IMR-90 (cell line): ENCODE results near the gene CAMKMT. TPM values are rescaled to one million over a fixed set of nuclear protein-coding genes. Genes with fewer than 3 reads are reported as not detected.

ENCODE experiments used
- ATAC-seq: fragments of 200-7000 bp; cut with Tn5 transposase; 2 replicates; pipeline ENCODE4 v1.9.1; 2020; ENCODE audit warnings: low read depth, mild to moderate bottlenecking, moderate library complexity
- BruUV-seq: library from RNA; stranded (reverse); fragments of 400-500 nt; replicated peaks from 2 replicates; lab custom pipeline; 2021; lab: Mats Ljungman, UMichigan
- CTCF ChIA-PET: fragments of 300-600 bp; formaldehyde crosslinking; extraction: SDS; loops from one replicate; lab custom pipeline; 2021; ENCODE audit warnings: antibody characterized with exemption; lab: Yijun Ruan, JAX
- POLR2A ChIA-PET: fragments of 300-600 bp; sonication (Branson Sonifier 250); formaldehyde crosslinking; loops from one replicate; lab custom pipeline; 2022; ENCODE audit warnings: antibody characterized with exemption; ENCODE audit not compliant: unreplicated experiment; lab: Charles Lee
- DNase-seq: peaks from one replicate; pipeline ENCODE4 v3.0.0; 2013
- H2AFZ ChIP-seq: replicated peaks from 2 replicates; pipeline ENCODE3; 2013; ENCODE audit warnings: low read length, mild to moderate bottlenecking; ENCODE audit not compliant: poor library complexity
- H2AK5ac ChIP-seq: 2 replicates; pipeline ENCODE4 v1.6.1; 2013; ENCODE audit warnings: low read depth, low read length, inconsistent platforms
- H2AK9ac ChIP-seq: replicated peaks from 2 replicates; pipeline ENCODE3; 2013; ENCODE audit warnings: mild to moderate bottlenecking, low read depth, low read length, moderate library complexity; ENCODE audit not compliant: poor library complexity
- H2BK120ac ChIP-seq: 2 replicates; pipeline ENCODE4 v1.6.1; 2013; ENCODE audit warnings: low read depth, low read length, inconsistent platforms
- H2BK15ac ChIP-seq: 3 replicates; pipeline ENCODE4 v1.6.1; 2013; ENCODE audit warnings: low read depth, low read length, inconsistent platforms
- H2BK20ac ChIP-seq: 2 replicates; pipeline ENCODE4 v1.6.1; 2013; ENCODE audit warnings: low read depth, mild to moderate bottlenecking, inconsistent platforms, low read length, moderate library complexity
- H2BK5ac ChIP-seq: 2 replicates; pipeline ENCODE4 v1.6.1; 2013; ENCODE audit warnings: mild to moderate bottlenecking, low read depth, low read length, inconsistent platforms; ENCODE audit not compliant: poor library complexity, severe bottlenecking
- H3K14ac ChIP-seq: replicated peaks from 2 replicates; pipeline ENCODE4 v1.6.1; 2013; ENCODE audit warnings: low read depth, low read length, inconsistent platforms
- H3K18ac ChIP-seq: 2 replicates; pipeline ENCODE4 v1.6.1; 2013; ENCODE audit warnings: low read depth, low read length, control low read depth
- H3K23ac ChIP-seq: 2 replicates; pipeline ENCODE4 v1.6.1; 2013; ENCODE audit warnings: low read depth, low read length, inconsistent platforms
- H3K27ac ChIP-seq: 2 replicates; pipeline ENCODE4 v1.5.1; 2013; ENCODE audit warnings: mild to moderate bottlenecking, control low read depth, low read length; ENCODE audit not compliant: insufficient read depth
- H3K27me3 ChIP-seq: 2 replicates; pipeline ENCODE4 v1.6.1; 2013; ENCODE audit warnings: low read length; ENCODE audit not compliant: control insufficient read depth, insufficient read depth
- H3K36me3 ChIP-seq: 2 replicates; pipeline ENCODE4 v1.6.1; 2013; ENCODE audit warnings: low read length, mixed read lengths; ENCODE audit not compliant: control insufficient read depth, insufficient read depth
- H3K4ac ChIP-seq: 2 replicates; pipeline ENCODE4 v1.6.1; 2013; ENCODE audit warnings: low read depth, low read length, inconsistent platforms
- H3K4me1 ChIP-seq: 2 replicates; pipeline ENCODE4 v1.6.1; 2013; ENCODE audit warnings: low read length, mixed read lengths; ENCODE audit not compliant: control insufficient read depth, insufficient read depth
- H3K4me2 ChIP-seq: 2 replicates; pipeline ENCODE4 v1.6.1; 2013; ENCODE audit warnings: low read depth, mild to moderate bottlenecking, control low read depth, low read length, moderate library complexity
- H3K4me3 ChIP-seq: 2 replicates; pipeline ENCODE4 v1.5.1; 2013; ENCODE audit warnings: low read depth, mild to moderate bottlenecking, control low read depth, low read length, moderate library complexity; ENCODE audit not compliant: insufficient read depth
- H3K56ac ChIP-seq: 2 replicates; pipeline ENCODE4 v1.6.1; 2013; ENCODE audit warnings: low read length, inconsistent platforms; ENCODE audit not compliant: insufficient read depth; ENCODE audit errors: extremely low read depth
- H3K79me1 ChIP-seq, 2 experiments: 2 replicates each; pipeline ENCODE4 v1.6.1; 2013; ENCODE audit warnings: low read length in 2 of 2, inconsistent platforms in 1 of 2, low read depth in 1 of 2
- H3K9ac ChIP-seq: 2 replicates; pipeline ENCODE4 v1.6.1; 2013; ENCODE audit warnings: low read depth, low read length, control low read depth
- H3K9me1 ChIP-seq: 2 replicates; pipeline ENCODE4 v1.6.1; 2013; ENCODE audit warnings: low read length, inconsistent platforms; ENCODE audit not compliant: insufficient read depth
- H3K9me3 ChIP-seq: 2 replicates; pipeline ENCODE4 v1.6.1; 2013; ENCODE audit warnings: low read length; ENCODE audit not compliant: control insufficient read depth, insufficient read depth
- H4K20me1 ChIP-seq: 2 replicates; pipeline ENCODE4 v1.6.1; 2013; ENCODE audit warnings: low read length, inconsistent platforms; ENCODE audit not compliant: insufficient read depth
- H4K5ac ChIP-seq: 2 replicates; pipeline ENCODE4 v1.6.1; 2013; ENCODE audit warnings: mild to moderate bottlenecking, low read depth, low read length, control low read depth
- H4K8ac ChIP-seq, 2 experiments: 2 replicates each; pipeline ENCODE4 v1.6.1; 2013; ENCODE audit warnings: low read depth in 2 of 2, low read length in 2 of 2, control low read depth in 1 of 2, inconsistent platforms in 1 of 2
- H4K91ac ChIP-seq: 2 replicates; pipeline ENCODE4 v1.6.1; 2013; ENCODE audit warnings: low read depth, low read length, inconsistent platforms; ENCODE audit not compliant: insufficient read depth
- BHLHE40 ChIP-seq: fragments of 150-350 bp; IDR thresholded peaks from 2 replicates; pipeline ENCODE4 v1.6.1; 2016; ENCODE audit warnings: mild to moderate bottlenecking, low read depth, low read length
- CEBPB ChIP-seq: IDR thresholded peaks from 2 replicates; pipeline ENCODE4 v1.6.1; 2012; ENCODE audit warnings: low read depth, low read length, improper control_type of control experiment
- MAFK ChIP-seq: IDR thresholded peaks from 2 replicates; pipeline ENCODE4 v1.6.1; 2012; ENCODE audit warnings: low read depth, low read length, improper control_type of control experiment
- MAZ ChIP-seq: IDR thresholded peaks from 2 replicates; pipeline ENCODE4 v1.6.1; 2012; ENCODE audit warnings: low read depth, mild to moderate bottlenecking, low read length, improper control_type of control experiment, moderate library complexity, borderline replicate concordance
- MXI1 ChIP-seq: IDR thresholded peaks from 2 replicates; pipeline ENCODE4 v1.6.1; 2012; ENCODE audit warnings: low read depth, mild to moderate bottlenecking, low read length, moderate library complexity, borderline replicate concordance
- NFE2L2 ChIP-seq: fragments of 150-350 bp; IDR thresholded peaks from 2 replicates; pipeline ENCODE4 v1.6.1; 2016; ENCODE audit warnings: low read depth, mild to moderate bottlenecking, low read length
- POLR2A ChIP-seq: IDR thresholded peaks from 2 replicates; pipeline ENCODE4 v1.6.1; 2012; ENCODE audit warnings: mild to moderate bottlenecking, low read depth, low read length
- RCOR1 ChIP-seq: IDR thresholded peaks from 2 replicates; pipeline ENCODE4 v1.6.1; 2012; ENCODE audit warnings: mild to moderate bottlenecking, low read length, improper control_type of control experiment; ENCODE audit not compliant: insufficient replicate concordance
- RFX5 ChIP-seq: IDR thresholded peaks from 2 replicates; pipeline ENCODE4 v1.8.0; 2012; ENCODE audit warnings: low read depth, mild to moderate bottlenecking, low read length, moderate library complexity
- WGBS, 2 experiments: methylation state at CpG; one replicate each; pipeline versions ENCODE4 v1.1.5 to v1.1.7; 2013; ENCODE audit warnings: missing lambda C conversion rate in 2 of 2; ENCODE audit not compliant: insufficient read length in 1 of 2; ENCODE audit errors: extremely low coverage in 2 of 2; 5-methylcytosine and 5-hydroxymethylcytosine counted together
- dilution Hi-C: fragments of 300-500 bp; cut with HindIII; formaldehyde crosslinking; loops from one replicate; pipeline ENCODE4 v1.14.3; 2018; ENCODE audit warnings: low sequenced_read_pairs; ENCODE audit not compliant: unreplicated experiment
- in situ Hi-C: fragments of 300-500 bp; cut with MboI; formaldehyde crosslinking; loops from 3 replicates; pipeline ENCODE4 v1.14.3; 2019; ENCODE audit warnings: low sequenced_read_pairs, inconsistent platforms, mixed read lengths
- intact Hi-C: fragments of 100-400 bp; cut with micrococcal nuclease; formaldehyde crosslinking; loops from 2 replicates; pipeline ENCODE4 v1.10.0; 2022
- polyA plus RNA-seq, 3 experiments: library from polyadenylated mRNA; depleted of rRNA; stranded (reverse); fragments of >200 nt; gene quantifications; 2 replicates each; pipeline ENCODE4 v1.2.3, GENCODE V29; 2012; ENCODE audit warnings: low replicate concordance in 1 of 3
- total RNA-seq: library from RNA; depleted of rRNA; stranded (reverse); fragments of >200 nt; gene quantifications from 2 replicates; pipeline ENCODE4 v1.2.3, GENCODE V29; 2012
- TF ChIP-seq, protein P1 (sequence below): fragments of 150-350 bp; IDR thresholded peaks from 2 replicates; pipeline ENCODE4 v1.6.1; 2016; ENCODE audit warnings: low read depth, mild to moderate bottlenecking, low read length, moderate library complexity, borderline replicate concordance
- TF ChIP-seq, protein P2 (sequence below): conservative IDR thresholded peaks from 2 replicates; pipeline ENCODE4 v1.5.1; 2012; ENCODE audit warnings: mild to moderate bottlenecking, low read depth, low read length, improper control_type of control experiment
- TF ChIP-seq, protein P3 (sequence below): fragments of 150-350 bp; IDR thresholded peaks from 2 replicates; pipeline ENCODE4 v1.6.1; 2017; ENCODE audit warnings: mild to moderate bottlenecking, antibody characterized with exemption, low read length, low read depth

The CAMKMT gene
- total and polyA plus RNA-seq, 2 of the 4 experiments (the other 2 are of a cell fraction) = 4.4 to 6.8 TPM

DNA sequence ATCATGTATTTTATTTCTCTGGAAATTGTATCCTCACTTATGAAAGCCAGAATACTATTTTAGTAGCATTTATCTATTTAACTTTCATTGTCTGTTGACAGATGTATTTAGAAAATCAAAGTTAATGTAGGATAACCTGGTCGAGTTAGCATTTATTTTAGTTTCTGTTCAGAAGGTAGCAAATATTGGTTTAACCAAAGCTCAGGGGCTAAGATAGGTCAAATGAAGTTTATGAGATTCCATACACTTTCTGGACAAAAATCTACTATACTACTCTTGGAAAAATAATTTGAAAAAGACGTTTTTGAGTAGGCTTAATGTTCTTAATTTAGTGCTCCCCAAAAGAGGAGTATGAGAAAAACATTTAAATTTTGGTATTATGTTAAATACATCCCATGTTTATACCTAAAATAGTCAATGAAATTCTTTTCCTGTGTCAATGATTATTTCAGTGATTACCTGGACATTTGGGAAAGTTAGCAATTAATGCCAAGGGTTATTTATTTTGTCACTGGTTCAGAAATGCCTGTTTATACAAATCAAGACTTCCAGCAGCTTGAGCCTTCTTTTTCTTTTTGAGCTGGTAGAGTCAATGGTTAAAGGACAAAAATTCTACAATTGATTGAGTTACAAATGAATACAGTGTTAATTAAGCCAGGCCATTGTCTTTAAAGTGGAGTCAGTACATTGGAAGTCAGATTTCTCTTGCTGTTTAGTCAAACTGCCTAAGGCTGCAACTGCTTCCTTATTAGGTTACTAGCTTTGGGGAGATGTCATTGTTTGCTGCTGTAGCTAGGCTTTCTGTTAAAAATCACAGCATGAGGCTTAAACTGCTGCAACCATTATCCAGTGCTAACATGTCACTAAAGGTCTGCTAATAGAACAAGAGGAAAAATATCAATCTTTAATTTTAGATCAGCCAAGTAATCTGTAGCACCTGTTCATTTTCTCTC lies 182.3 kb downstream of the CAMKMT start (continued):
- TF ChIP-seq RFX5 = no peak

DNA sequence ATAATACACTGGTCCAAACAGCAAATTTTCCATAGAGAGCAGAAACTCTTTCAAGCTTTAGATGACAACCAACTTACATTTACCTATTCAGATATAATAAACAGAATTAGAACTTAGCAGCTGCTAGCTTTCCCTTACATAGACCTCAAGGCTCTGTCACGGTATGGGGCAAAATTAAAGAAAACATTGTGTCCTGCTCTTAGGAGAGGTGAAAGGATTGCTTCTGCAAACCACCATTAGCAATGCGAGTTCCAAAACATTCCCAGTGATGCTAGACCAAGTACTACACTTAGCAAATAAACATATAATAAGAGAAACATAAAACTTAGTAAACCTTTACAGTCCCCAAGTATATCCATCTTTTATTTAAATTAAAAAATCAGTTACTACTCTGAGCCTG lies 183.3 kb downstream of the CAMKMT start:
- dilution Hi-C loops (no loop called here), in situ Hi-C loops (no loop called here), intact Hi-C loops (no loop called here)
- Histone ChIP-seq H3K4ac (no peak overlapping the region), H3K4me2 (no peak overlapping the region), H3K14ac (no peak overlapping the region), H4K20me1 (no peaks in the 10 kb centered on the region), H4K5ac (no peak overlapping the region), H3K56ac (no peak overlapping the region), H4K8ac (no peak overlapping the region), H3K36me3 (no peaks in the 10 kb centered on the region), H2AK5ac (no peak overlapping the region), H2BK5ac (no peak overlapping the region), H2AK9ac (no peak overlapping the region), H2BK120ac (no peak overlapping the region), H3K4me1 (peaks cover 1% of the 10 kb centered on the region; the same call in 1 of the 2 replicates), H3K27me3 (no peaks in the 10 kb centered on the region), H2BK20ac (no peak overlapping the region), H3K79me1 (no peaks in the 10 kb centered on the region), H3K9me3 (no peaks in the 10 kb centered on the region), H4K91ac (no peak overlapping the region), H3K23ac (no peak overlapping the region), H2AFZ (no peak overlapping the region), H3K4me3 (no peak overlapping the region), H3K9ac (no peak overlapping the region), H2BK15ac (no peak overlapping the region), H3K18ac (no peak overlapping the region), H3K27ac (no peak overlapping the region), H3K9me1 (no peaks in the 10 kb centered on the region)
- DNase-seq (no peak), ATAC-seq (no peak)
- CTCF ChIA-PET = no interaction called here
- BruUV-seq = no TSS peak
- POLR2A ChIA-PET = no interaction called here
- no CpG with 5 or more reads among the region's 2 CpGs for WGBS, 2 experiments
- TF ChIP-seq, protein P1, sequence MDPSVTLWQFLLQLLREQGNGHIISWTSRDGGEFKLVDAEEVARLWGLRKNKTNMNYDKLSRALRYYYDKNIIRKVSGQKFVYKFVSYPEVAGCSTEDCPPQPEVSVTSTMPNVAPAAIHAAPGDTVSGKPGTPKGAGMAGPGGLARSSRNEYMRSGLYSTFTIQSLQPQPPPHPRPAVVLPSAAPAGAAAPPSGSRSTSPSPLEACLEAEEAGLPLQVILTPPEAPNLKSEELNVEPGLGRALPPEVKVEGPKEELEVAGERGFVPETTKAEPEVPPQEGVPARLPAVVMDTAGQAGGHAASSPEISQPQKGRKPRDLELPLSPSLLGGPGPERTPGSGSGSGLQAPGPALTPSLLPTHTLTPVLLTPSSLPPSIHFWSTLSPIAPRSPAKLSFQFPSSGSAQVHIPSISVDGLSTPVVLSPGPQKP = no peak
- TF ChIP-seq POLR2A = no peak
- TF ChIP-seq MAZ = no peak
- TF ChIP-seq, protein P2, sequence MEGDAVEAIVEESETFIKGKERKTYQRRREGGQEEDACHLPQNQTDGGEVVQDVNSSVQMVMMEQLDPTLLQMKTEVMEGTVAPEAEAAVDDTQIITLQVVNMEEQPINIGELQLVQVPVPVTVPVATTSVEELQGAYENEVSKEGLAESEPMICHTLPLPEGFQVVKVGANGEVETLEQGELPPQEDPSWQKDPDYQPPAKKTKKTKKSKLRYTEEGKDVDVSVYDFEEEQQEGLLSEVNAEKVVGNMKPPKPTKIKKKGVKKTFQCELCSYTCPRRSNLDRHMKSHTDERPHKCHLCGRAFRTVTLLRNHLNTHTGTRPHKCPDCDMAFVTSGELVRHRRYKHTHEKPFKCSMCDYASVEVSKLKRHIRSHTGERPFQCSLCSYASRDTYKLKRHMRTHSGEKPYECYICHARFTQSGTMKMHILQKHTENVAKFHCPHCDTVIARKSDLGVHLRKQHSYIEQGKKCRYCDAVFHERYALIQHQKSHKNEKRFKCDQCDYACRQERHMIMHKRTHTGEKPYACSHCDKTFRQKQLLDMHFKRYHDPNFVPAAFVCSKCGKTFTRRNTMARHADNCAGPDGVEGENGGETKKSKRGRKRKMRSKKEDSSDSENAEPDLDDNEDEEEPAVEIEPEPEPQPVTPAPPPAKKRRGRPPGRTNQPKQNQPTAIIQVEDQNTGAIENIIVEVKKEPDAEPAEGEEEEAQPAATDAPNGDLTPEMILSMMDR = no peak
- TF ChIP-seq NFE2L2 = no peak
- no peak for TF ChIP-seq RCOR1
- TF ChIP-seq CEBPB = no peak
- TF ChIP-seq MXI1 = no peak
- no peak for TF ChIP-seq MAFK
- TF ChIP-seq RFX5 = no peak
- TF ChIP-seq BHLHE40 = no peak
- TF ChIP-seq, protein P3, sequence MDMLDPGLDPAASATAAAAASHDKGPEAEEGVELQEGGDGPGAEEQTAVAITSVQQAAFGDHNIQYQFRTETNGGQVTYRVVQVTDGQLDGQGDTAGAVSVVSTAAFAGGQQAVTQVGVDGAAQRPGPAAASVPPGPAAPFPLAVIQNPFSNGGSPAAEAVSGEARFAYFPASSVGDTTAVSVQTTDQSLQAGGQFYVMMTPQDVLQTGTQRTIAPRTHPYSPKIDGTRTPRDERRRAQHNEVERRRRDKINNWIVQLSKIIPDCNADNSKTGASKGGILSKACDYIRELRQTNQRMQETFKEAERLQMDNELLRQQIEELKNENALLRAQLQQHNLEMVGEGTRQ = no peak
